Hepatocyte (in vitro differentiated cells): ENCODE data around the gene TNN. TPM values are rescaled to one million over a fixed set of nuclear protein-coding genes. Genes with fewer than 3 reads are reported as not detected.

Experiments used
- DNase-seq: peaks from one replicate; pipeline ENCODE4 v3.0.0-alpha.2; 2016; ENCODE audit warnings: low spot score
- H2AFZ ChIP-seq: fragments of 200-600 bp; sonication (generic); 2 replicates; pipeline ENCODE4 v1.6.0; 2016; ENCODE audit warnings: antibody characterized with exemption, mild to moderate bottlenecking
- H3K27ac ChIP-seq: fragments of 200-600 bp; sonication (generic); 2 replicates; pipeline ENCODE4 v1.5.1; 2016; ENCODE audit warnings: mild to moderate bottlenecking
- H3K27me3 ChIP-seq: fragments of 200-600 bp; sonication (generic); 2 replicates; pipeline ENCODE4 v1.6.1; 2016
- H3K36me3 ChIP-seq: fragments of 200-600 bp; sonication (generic); replicated peaks from 2 replicates; pipeline ENCODE4 v1.5.1; 2016; ENCODE audit warnings: low read depth; ENCODE audit not compliant: insufficient read depth
- H3K4me1 ChIP-seq: fragments of 200-600 bp; sonication (generic); 2 replicates; pipeline ENCODE4 v1.5.1; 2016; ENCODE audit warnings: mild to moderate bottlenecking, moderate library complexity; ENCODE audit not compliant: insufficient read depth
- H3K4me2 ChIP-seq: fragments of 200-600 bp; sonication (generic); 2 replicates; pipeline ENCODE4 v1.6.0; 2016
- H3K4me3 ChIP-seq: fragments of 200-600 bp; sonication (generic); 2 replicates; pipeline ENCODE4 v1.5.1; 2016; ENCODE audit warnings: mild to moderate bottlenecking
- H3K79me2 ChIP-seq: fragments of 200-600 bp; sonication (generic); 2 replicates; pipeline ENCODE4 v1.6.0; 2017; ENCODE audit warnings: mild to moderate bottlenecking
- H3K9me2 ChIP-seq: fragments of 200-600 bp; sonication (generic); replicated peaks from 2 replicates; pipeline ENCODE4 v1.6.0; 2017; ENCODE audit warnings: mild to moderate bottlenecking; ENCODE audit not compliant: insufficient read depth
- H3K9me3 ChIP-seq: fragments of 200-600 bp; sonication (generic); 2 replicates; pipeline ENCODE4 v1.5.1; 2016; ENCODE audit warnings: low read depth, mild to moderate bottlenecking
- H4K20me1 ChIP-seq: fragments of 200-600 bp; sonication (generic); 2 replicates; pipeline ENCODE4 v1.6.0; 2016; ENCODE audit warnings: mild to moderate bottlenecking; ENCODE audit not compliant: insufficient read depth, poor library complexity, severe bottlenecking
- CTCF ChIP-seq: fragments of 200-600 bp; sonication (generic); IDR thresholded peaks from 2 replicates; pipeline ENCODE4 v1.5.1; 2016; ENCODE audit warnings: antibody characterized with exemption, mild to moderate bottlenecking; ENCODE audit not compliant: poor library complexity
- EZH2 ChIP-seq: fragments of 200-600 bp; sonication (generic); IDR thresholded peaks from 2 replicates; pipeline ENCODE4 v1.6.1; 2016; ENCODE audit warnings: antibody characterized with exemption, mild to moderate bottlenecking, borderline replicate concordance
- EZH2phosphoT487 ChIP-seq: fragments of 200-600 bp; sonication (generic); IDR thresholded peaks from one replicate; pipeline ENCODE4 v1.6.1; 2018; ENCODE audit warnings: antibody characterized with exemption, mild to moderate bottlenecking, low read depth, moderate library complexity; ENCODE audit not compliant: unreplicated experiment, severe bottlenecking
- WGBS: methylation state at CpG from one replicate; pipeline ENCODE4 v1.1.6; 2016; ENCODE audit warnings: low lambda C conversion rate; ENCODE audit errors: missing lambda C conversion rate; 5-methylcytosine and 5-hydroxymethylcytosine counted together
- polyA plus RNA-seq: library from polyadenylated mRNA; unstranded; fragments of >200 nt; fragmentation: Nextera tagmentation; extraction: Ambion mirVana; gene quantifications from 2 replicates; pipeline ENCODE4 v1.2.1, GENCODE V29; 2016
- total RNA-seq: library from RNA; depleted of rRNA; stranded (reverse); fragments of >200 nt; gene quantifications from 2 replicates; pipeline ENCODE4 v1.2.3, GENCODE V29; 2014

TNN gene
- total and polyA plus RNA-seq, 2 experiments from 2014 or later = 0.33 to 0.51 TPM

GRCh38 chr1:175114996-175115395 lies 47.4 kb downstream of the TNN start:
- Histone ChIP-seq H3K4me3 (no peak overlapping the region), H4K20me1 (no peaks in the 10 kb centered on the region), H3K36me3 (no peaks in the 10 kb centered on the region), H3K9me2 (no peaks in the 10 kb centered on the region), H3K4me1 (no peaks in the 10 kb centered on the region), H3K79me2 (no peaks in the 10 kb centered on the region), H3K27me3 (no peaks in the 10 kb centered on the region), H3K4me2 (no peak overlapping the region), H2AFZ (no peak overlapping the region), H3K9me3 (no peaks in the 10 kb centered on the region), H3K27ac (no peak overlapping the region)
- WGBS = 81% methylated on average over 2 of the region's 2 CpGs
- TF ChIP-seq EZH2phosphoT487 (no peak), CTCF (no peak), EZH2 (no peak)
- DNase-seq = no peak

- peak overlapping the region; percentile 78 for H3K27ac ChIP-seq
- H3K4me2 ChIP-seq = no peak overlapping the region
- H4K20me1 ChIP-seq = no peaks in the 10 kb centered on the region
- H3K9me3 ChIP-seq = no peaks in the 10 kb centered on the region
- H3K27me3 ChIP-seq = no peaks in the 10 kb centered on the region
- no peak for DNase-seq
- H3K4me3 ChIP-seq = no peak overlapping the region
- TF ChIP-seq EZH2 (no peak), CTCF (no peak), EZH2phosphoT487 (no peak)
- H3K79me2 ChIP-seq = no peaks in the 10 kb centered on the region
- WGBS = 100% methylated on average over 1 of the region's 1 CpG
- H3K9me2 ChIP-seq = no peaks in the 10 kb centered on the region
- H3K36me3 ChIP-seq = no peaks in the 10 kb centered on the region
- no peaks in the 10 kb centered on the region for H3K4me1 ChIP-seq
- peak overlapping the region; percentile 22 for H2AFZ ChIP-seq
Observed at GRCh38 chr1:175116210-175116798, 48.7 kb downstream of the TNN start.

GRCh38 chr1:175116903-175117302 lies 49.3 kb downstream of the TNN start:
- Histone ChIP-seq H2AFZ (peak overlapping the region; percentile 22), H3K4me3 (no peak overlapping the region), H3K27ac (peak overlapping the region; percentile 78), H3K4me1 (no peaks in the 10 kb centered on the region), H4K20me1 (no peaks in the 10 kb centered on the region), H3K27me3 (no peaks in the 10 kb centered on the region), H3K9me2 (no peaks in the 10 kb centered on the region), H3K79me2 (no peaks in the 10 kb centered on the region), H3K9me3 (no peaks in the 10 kb centered on the region), H3K36me3 (no peaks in the 10 kb centered on the region), H3K4me2 (no peak overlapping the region)
- no peak for DNase-seq
- no peak for TF ChIP-seq CTCF
- no peak for TF ChIP-seq EZH2phosphoT487
- TF ChIP-seq EZH2 = no peak
- WGBS = 70% methylated on average over 11 of the region's 11 CpGs
